ENCODE measurements around the gene CELSR1.

The CELSR1 gene

GRCh38 chr22:46362203-46362933 is 175.1 kb downstream of the CELSR1 start:
- no peak for DNase-seq (ENCODE audit: low spot score)

GRCh38 chr22:46361826-46362202 is 175.6 kb downstream of the CELSR1 start:
- DNase-seq (ENCODE audit: low spot score) = no peak

- no peak for DNase-seq (ENCODE audit: low spot score)
Observed at GRCh38 chr22:46360891-46361290, 176.5 kb downstream of the CELSR1 start.

GRCh38 chr22:46360097-46360496 is 177.3 kb downstream of the CELSR1 start:
- DNase-seq (ENCODE audit: low spot score) = no peak

GRCh38 chr22:46359362-46359761 is 178.1 kb downstream of the CELSR1 start:
- no peak for DNase-seq (ENCODE audit: low spot score)

GRCh38 chr22:46358766-46359165 is 178.7 kb downstream of the CELSR1 start:
- DNase-seq (ENCODE audit: low spot score) = no peak

GRCh38 chr22:46357711-46358520 is 179.5 kb downstream of the CELSR1 start:
- no peak for DNase-seq (ENCODE audit: low spot score)

- DNase-seq (ENCODE audit: low spot score) = no peak
Observed at GRCh38 chr22:46356496-46357480, 180.6 kb downstream of the CELSR1 start.

- no peak for DNase-seq (ENCODE audit: low spot score)
Observed at GRCh38 chr22:46355996-46356471, 181.4 kb downstream of the CELSR1 start.

GRCh38 chr22:46355369-46355995 is 181.9 kb downstream of the CELSR1 start:
- peak; percentile 76 for DNase-seq (ENCODE audit: low spot score)

- no peak for DNase-seq (ENCODE audit: low spot score)
Observed at GRCh38 chr22:46354993-46355305, 182.5 kb downstream of the CELSR1 start.

- DNase-seq (ENCODE audit: low spot score) = no peak
Observed at GRCh38 chr22:46354176-46354992, 183.0 kb downstream of the CELSR1 start.

GRCh38 chr22:46353483-46354105 is 183.8 kb downstream of the CELSR1 start:
- no peak for DNase-seq (ENCODE audit: low spot score)

GRCh38 chr22:46352691-46353386 is 184.6 kb downstream of the CELSR1 start:
- DNase-seq (ENCODE audit: low spot score) = peak; percentile 50

- no peak for DNase-seq (ENCODE audit: low spot score)
Observed at GRCh38 chr22:46352276-46352675, 185.1 kb downstream of the CELSR1 start.

- DNase-seq (ENCODE audit: low spot score) = no peak
Observed at GRCh38 chr22:46351767-46352166, 185.7 kb downstream of the CELSR1 start.

GRCh38 chr22:46351131-46351735 is 186.2 kb downstream of the CELSR1 start:
- no peak for DNase-seq (ENCODE audit: low spot score)

GRCh38 chr22:46350646-46351045 is 186.8 kb downstream of the CELSR1 start:
- no peak for DNase-seq (ENCODE audit: low spot score)

- peak; percentile 70 for DNase-seq (ENCODE audit: low spot score)
Observed at GRCh38 chr22:46350121-46350520, 187.3 kb downstream of the CELSR1 start.

Data from COLO829 (cell line).